ENCODE measurements around the gene GALNT1. TPM values are rescaled to one million over a fixed set of nuclear protein-coding genes. Genes with fewer than 3 reads are reported as not detected.

GALNT1 gene
- total RNA-seq, 1 donor from 2014 or later, result 74.5 TPM

- no peak for TF ChIP-seq CTCF (IDR thresholded peaks at IDR 0.05)
- H3K4me3 ChIP-seq, result no peak overlapping the region
- no peak overlapping the region for H3K27ac ChIP-seq
- no peaks in the 10 kb centered on the region for H3K36me3 ChIP-seq
- DNase-seq (no peak), ATAC-seq (no peak)
- H3K27me3 ChIP-seq, result no peaks in the 10 kb centered on the region
- intact Hi-C loops (cut with DNase I), result no loop called here
- H3K9me3 ChIP-seq, result no peaks in the 10 kb centered on the region
- no peaks in the 10 kb centered on the region for H3K4me1 ChIP-seq
Measured at GRCh38 chr18:35730691-35731370, 149.3 kb downstream of the GALNT1 start.

- no peak overlapping the region for H3K27ac ChIP-seq
- ATAC-seq (no peak), DNase-seq (no peak)
- no peaks in the 10 kb centered on the region for H3K27me3 ChIP-seq
- no peaks in the 10 kb centered on the region for H3K9me3 ChIP-seq
- H3K4me1 ChIP-seq, result no peaks in the 10 kb centered on the region
- H3K36me3 ChIP-seq, result no peaks in the 10 kb centered on the region
- H3K4me3 ChIP-seq, result no peak overlapping the region
- intact Hi-C loops (cut with DNase I), result no loop called here
- TF ChIP-seq CTCF (IDR thresholded peaks at IDR 0.05), result no peak
Measured at GRCh38 chr18:35731701-35732100, 150.2 kb downstream of the GALNT1 start.

DNA sequence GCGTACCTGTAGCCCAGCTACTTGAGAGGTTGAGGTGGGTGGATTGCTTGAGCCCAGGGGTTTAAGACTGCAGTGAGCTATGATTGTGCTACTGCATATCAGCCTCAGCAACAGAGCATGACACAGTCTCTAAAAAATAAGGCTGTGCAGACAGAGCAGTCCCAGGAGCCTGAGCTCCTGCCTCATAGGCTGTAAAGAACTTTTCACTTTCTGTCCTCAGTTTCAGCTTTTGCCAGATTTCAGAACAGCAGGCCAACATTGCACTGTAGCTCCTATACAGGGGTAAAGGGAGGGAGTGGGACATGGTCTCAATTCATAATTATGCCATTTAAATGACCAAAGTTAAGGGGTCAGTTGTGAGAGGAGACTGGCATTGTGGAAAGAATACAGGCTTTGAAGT lies 150.6 kb downstream of the GALNT1 start:
- Histone ChIP-seq H3K9me3 (no peaks in the 10 kb centered on the region), H3K27me3 (no peaks in the 10 kb centered on the region), H3K27ac (no peak overlapping the region), H3K4me1 (no peaks in the 10 kb centered on the region), H3K36me3 (no peaks in the 10 kb centered on the region), H3K4me3 (no peak overlapping the region)
- no peak for TF ChIP-seq CTCF (IDR thresholded peaks at IDR 0.05)
- DNase-seq (no peak), ATAC-seq (no peak)
- intact Hi-C loops (cut with DNase I), result no loop called here

GRCh38 chr18:35732636-35733035 lies 151.1 kb downstream of the GALNT1 start:
- Histone ChIP-seq H3K9me3 (no peaks in the 10 kb centered on the region), H3K4me3 (no peak overlapping the region), H3K27me3 (no peaks in the 10 kb centered on the region), H3K4me1 (no peaks in the 10 kb centered on the region), H3K27ac (no peak overlapping the region), H3K36me3 (no peaks in the 10 kb centered on the region)
- TF ChIP-seq CTCF (IDR thresholded peaks at IDR 0.05), result no peak
- no peak for ATAC-seq
- DNase-seq, result no peak
- intact Hi-C loops (cut with DNase I), result no loop called here

DNA sequence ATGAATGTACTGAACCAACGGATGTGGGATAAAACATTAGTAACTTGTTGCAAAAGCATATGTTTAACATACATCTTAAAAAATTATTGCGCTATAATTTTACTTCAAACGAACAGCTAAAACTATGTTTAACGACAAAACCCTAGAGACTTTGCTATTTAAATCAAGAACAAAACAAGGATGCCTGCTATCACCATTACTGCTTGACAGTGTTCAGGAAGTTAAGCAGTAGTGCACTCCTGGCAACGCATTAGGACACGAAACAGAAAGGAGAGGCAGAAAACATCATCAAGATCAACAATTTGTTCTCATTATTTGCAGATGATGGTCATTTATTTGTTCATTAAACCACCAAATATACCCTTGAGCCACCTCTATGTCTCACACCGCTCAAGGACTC lies 151.9 kb downstream of the GALNT1 start:
- H3K27ac ChIP-seq, result no peak overlapping the region
- ATAC-seq (no peak), DNase-seq (no peak)
- TF ChIP-seq CTCF (IDR thresholded peaks at IDR 0.05), result no peak
- H3K4me3 ChIP-seq, result no peak overlapping the region
- no peaks in the 10 kb centered on the region for H3K36me3 ChIP-seq
- no peaks in the 10 kb centered on the region for H3K4me1 ChIP-seq
- H3K9me3 ChIP-seq, result no peaks in the 10 kb centered on the region
- H3K27me3 ChIP-seq, result no peaks in the 10 kb centered on the region
- intact Hi-C loops (cut with DNase I), result no loop called here

DNA sequence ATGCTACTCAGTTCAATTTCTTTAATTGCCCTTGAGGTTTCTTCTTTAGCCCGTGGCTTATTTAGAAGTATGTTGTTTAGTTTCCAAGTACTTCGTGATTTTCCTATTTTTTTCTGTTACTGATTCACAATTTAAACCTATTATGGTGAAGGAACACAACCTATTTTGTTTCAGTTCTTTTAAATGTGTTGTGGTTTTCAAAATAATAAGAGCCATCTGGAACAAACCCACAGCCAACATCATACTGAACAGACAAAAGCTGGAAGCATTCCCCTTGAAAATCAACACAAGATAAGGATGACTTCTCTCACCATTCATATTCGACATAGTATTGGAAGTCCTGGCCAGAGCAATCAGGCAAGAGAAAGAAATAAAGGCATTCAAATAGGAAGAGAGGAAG lies 155.2 kb downstream of the GALNT1 start:
- DNase-seq, result no peak

More for the DNA sequence above, 155.2 kb downstream of the GALNT1 start:
- no peak for TF ChIP-seq CTCF (IDR thresholded peaks at IDR 0.05)
- ATAC-seq, result no peak
- intact Hi-C loops (cut with DNase I), result no loop called here
- no peaks in the 10 kb centered on the region for H3K27me3 ChIP-seq
- no peak overlapping the region for H3K4me3 ChIP-seq
- no peaks in the 10 kb centered on the region for H3K9me3 ChIP-seq
- H3K27ac ChIP-seq, result no peak overlapping the region
- H3K4me1 ChIP-seq, result no peaks in the 10 kb centered on the region
- H3K36me3 ChIP-seq, result no peaks in the 10 kb centered on the region
